DOHH2 (cell line): Measurements from ENCODE around the gene CDS1.
"Not testable (repeated sequence)": the region's sequence is repeated elsewhere in the genome, so short reads cannot be mapped to it uniquely, and the experiment has no call there.

ENCODE experiments used
- H3F3A ChIP-seq: fragments of 200-600 bp; sonication (generic), shearing (Covaris generic); 2 replicates; pipeline ENCODE4 v1.6.0; 2016; ENCODE audit warnings: antibody characterized with exemption, mild to moderate bottlenecking; ENCODE audit not compliant: control insufficient read depth, insufficient read depth
- H3K27ac ChIP-seq: fragments of 200-600 bp; sonication (generic); 2 replicates; pipeline ENCODE4 v1.5.1; 2014; ENCODE audit warnings: low read depth, mild to moderate bottlenecking, low read length, moderate library complexity
- H3K27me3 ChIP-seq: fragments of 200-600 bp; sonication (generic); 2 replicates; pipeline ENCODE4 v1.6.1; 2014; ENCODE audit warnings: mild to moderate bottlenecking, low read length, mixed read lengths; ENCODE audit not compliant: control insufficient read depth
- H3K36me3 ChIP-seq: fragments of 200-600 bp; sonication (generic); 2 replicates; pipeline ENCODE4 v1.6.1; 2014; ENCODE audit warnings: mild to moderate bottlenecking, low read length, moderate library complexity, mixed read lengths; ENCODE audit not compliant: control insufficient read depth
- H3K4me1 ChIP-seq: fragments of 200-600 bp; sonication (generic); 2 replicates; pipeline ENCODE4 v1.6.1; 2014; ENCODE audit warnings: mild to moderate bottlenecking, low read length, mixed read lengths; ENCODE audit not compliant: control insufficient read depth
- H3K4me2 ChIP-seq: fragments of 200-600 bp; sonication (generic); 2 replicates; pipeline ENCODE4 v1.6.0; 2014; ENCODE audit warnings: mild to moderate bottlenecking, low read length, moderate library complexity
- H3K4me3 ChIP-seq: fragments of 200-600 bp; sonication (generic); 2 replicates; pipeline ENCODE4 v1.5.1; 2014; ENCODE audit warnings: mild to moderate bottlenecking, low read length, mixed read lengths
- H3K79me2 ChIP-seq: fragments of 200-600 bp; sonication (generic); 2 replicates; pipeline ENCODE4 v1.6.1; 2014; ENCODE audit warnings: mild to moderate bottlenecking, low read length, mixed read lengths; ENCODE audit not compliant: control insufficient read depth
- H3K9me2 ChIP-seq: fragments of 200-600 bp; sonication (generic); replicated peaks from 2 replicates; pipeline ENCODE4 v1.6.1; 2014; ENCODE audit warnings: mild to moderate bottlenecking, low read length, mixed read lengths; ENCODE audit not compliant: control insufficient read depth
- H3K9me3 ChIP-seq: fragments of 200-600 bp; sonication (generic); 2 replicates; pipeline ENCODE4 v1.6.1; 2014; ENCODE audit warnings: antibody characterized with exemption, low read length, mixed read lengths; ENCODE audit not compliant: control insufficient read depth, insufficient read depth
- H4K20me1 ChIP-seq: fragments of 200-600 bp; sonication (generic); 2 replicates; pipeline ENCODE4 v1.6.0; 2014; ENCODE audit warnings: low read depth, mild to moderate bottlenecking, antibody characterized with exemption, low read length, moderate library complexity; ENCODE audit not compliant: control insufficient read depth, insufficient read depth
- EZH2phosphoT487 ChIP-seq: fragments of 200-600 bp; sonication (generic); IDR thresholded peaks from 2 replicates; pipeline ENCODE4 v1.6.1; 2017; ENCODE audit warnings: borderline replicate concordance, mild to moderate bottlenecking, antibody characterized with exemption, low read length, moderate library complexity, mixed read lengths
- TF ChIP-seq, protein P1 (sequence below): fragments of 200-600 bp; sonication (generic); IDR thresholded peaks from one replicate; pipeline ENCODE4 v1.5.1; 2014; ENCODE audit warnings: antibody characterized with exemption, mild to moderate bottlenecking, low read depth, low read length; ENCODE audit not compliant: poor library complexity, severe bottlenecking

CDS1 gene

DNA sequence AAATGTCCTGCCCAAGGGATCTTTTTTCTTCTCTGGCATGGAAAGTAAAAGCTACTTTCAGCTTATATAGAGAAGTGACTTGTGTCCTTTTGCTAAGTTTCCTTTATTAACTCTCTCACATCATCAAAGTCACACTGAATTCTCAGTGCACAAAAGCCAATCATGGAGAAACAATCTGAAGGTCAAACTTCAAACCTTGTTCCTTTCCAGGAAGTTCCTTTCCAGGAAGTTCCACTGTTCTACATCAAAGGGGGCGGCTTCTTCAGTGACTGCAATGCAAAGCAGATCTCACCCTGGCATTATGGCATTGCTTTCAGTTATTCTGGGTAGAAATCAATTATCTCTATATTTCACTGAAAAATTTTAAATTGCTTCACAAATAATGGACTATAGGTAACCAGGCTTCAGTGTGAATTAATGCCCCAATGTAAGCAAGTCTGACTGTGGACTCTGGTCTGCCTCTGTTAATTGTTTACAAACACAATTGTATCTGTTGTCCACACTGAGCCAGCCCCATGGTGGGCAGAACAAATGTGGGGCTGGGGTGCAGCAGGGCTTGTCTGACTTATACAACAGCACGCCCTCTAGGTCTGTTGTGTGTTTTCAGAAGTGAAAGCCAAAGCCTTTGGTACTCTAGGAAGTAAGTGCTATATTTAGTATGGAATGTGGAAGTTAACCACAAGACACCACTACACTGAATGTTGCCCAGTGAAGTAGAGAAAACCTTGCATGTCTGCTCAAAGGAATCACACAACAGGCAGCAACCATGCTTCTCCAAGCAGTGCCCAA is 98.8 kb downstream of the CDS1 start:
- H3K9me2 ChIP-seq: no peaks in the 10 kb centered on the region
- TF ChIP-seq EZH2phosphoT487: no peak
- TF ChIP-seq, protein P1, sequence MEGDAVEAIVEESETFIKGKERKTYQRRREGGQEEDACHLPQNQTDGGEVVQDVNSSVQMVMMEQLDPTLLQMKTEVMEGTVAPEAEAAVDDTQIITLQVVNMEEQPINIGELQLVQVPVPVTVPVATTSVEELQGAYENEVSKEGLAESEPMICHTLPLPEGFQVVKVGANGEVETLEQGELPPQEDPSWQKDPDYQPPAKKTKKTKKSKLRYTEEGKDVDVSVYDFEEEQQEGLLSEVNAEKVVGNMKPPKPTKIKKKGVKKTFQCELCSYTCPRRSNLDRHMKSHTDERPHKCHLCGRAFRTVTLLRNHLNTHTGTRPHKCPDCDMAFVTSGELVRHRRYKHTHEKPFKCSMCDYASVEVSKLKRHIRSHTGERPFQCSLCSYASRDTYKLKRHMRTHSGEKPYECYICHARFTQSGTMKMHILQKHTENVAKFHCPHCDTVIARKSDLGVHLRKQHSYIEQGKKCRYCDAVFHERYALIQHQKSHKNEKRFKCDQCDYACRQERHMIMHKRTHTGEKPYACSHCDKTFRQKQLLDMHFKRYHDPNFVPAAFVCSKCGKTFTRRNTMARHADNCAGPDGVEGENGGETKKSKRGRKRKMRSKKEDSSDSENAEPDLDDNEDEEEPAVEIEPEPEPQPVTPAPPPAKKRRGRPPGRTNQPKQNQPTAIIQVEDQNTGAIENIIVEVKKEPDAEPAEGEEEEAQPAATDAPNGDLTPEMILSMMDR: no peak
- H3K27ac ChIP-seq: no peak overlapping the region
- H3K79me2 ChIP-seq: no peaks in the 10 kb centered on the region
- H3F3A ChIP-seq: no peaks in the 10 kb centered on the region
- H3K4me1 ChIP-seq: no peaks in the 10 kb centered on the region
- no peaks in the 10 kb centered on the region for H4K20me1 ChIP-seq
- H3K9me3 ChIP-seq: no peaks in the 10 kb centered on the region
- no peak overlapping the region for H3K4me2 ChIP-seq
- H3K36me3 ChIP-seq: no peaks in the 10 kb centered on the region
- no peaks in the 10 kb centered on the region for H3K27me3 ChIP-seq
- no peak overlapping the region for H3K4me3 ChIP-seq

DNA sequence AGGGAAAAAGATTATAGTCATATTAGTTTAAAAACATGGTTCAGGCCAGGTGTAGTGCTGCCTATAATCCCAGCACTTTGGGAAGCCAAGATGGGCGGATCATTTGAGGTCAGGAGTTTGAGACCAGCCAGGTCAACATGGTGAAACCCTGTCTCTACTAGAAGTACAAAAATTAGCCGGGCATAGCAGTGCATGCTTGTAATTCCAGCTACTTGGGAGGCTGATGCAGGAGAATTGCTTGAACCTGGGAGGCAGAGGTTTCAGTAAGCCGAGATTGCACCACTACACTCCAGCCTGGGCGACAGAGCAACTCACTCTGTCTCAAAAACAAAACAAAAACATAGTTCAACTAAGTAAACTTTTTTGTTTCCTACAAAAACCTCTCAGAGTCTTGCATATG is 99.7 kb downstream of the CDS1 start:
- not testable (repeated sequence) for H3K9me3 ChIP-seq, H3K27ac ChIP-seq, H3K79me2 ChIP-seq, H3K36me3 ChIP-seq, H3F3A ChIP-seq, H3K4me2 ChIP-seq, H3K27me3 ChIP-seq, H4K20me1 ChIP-seq, H3K4me1 ChIP-seq, H3K4me3 ChIP-seq, H3K9me2 ChIP-seq

DNA sequence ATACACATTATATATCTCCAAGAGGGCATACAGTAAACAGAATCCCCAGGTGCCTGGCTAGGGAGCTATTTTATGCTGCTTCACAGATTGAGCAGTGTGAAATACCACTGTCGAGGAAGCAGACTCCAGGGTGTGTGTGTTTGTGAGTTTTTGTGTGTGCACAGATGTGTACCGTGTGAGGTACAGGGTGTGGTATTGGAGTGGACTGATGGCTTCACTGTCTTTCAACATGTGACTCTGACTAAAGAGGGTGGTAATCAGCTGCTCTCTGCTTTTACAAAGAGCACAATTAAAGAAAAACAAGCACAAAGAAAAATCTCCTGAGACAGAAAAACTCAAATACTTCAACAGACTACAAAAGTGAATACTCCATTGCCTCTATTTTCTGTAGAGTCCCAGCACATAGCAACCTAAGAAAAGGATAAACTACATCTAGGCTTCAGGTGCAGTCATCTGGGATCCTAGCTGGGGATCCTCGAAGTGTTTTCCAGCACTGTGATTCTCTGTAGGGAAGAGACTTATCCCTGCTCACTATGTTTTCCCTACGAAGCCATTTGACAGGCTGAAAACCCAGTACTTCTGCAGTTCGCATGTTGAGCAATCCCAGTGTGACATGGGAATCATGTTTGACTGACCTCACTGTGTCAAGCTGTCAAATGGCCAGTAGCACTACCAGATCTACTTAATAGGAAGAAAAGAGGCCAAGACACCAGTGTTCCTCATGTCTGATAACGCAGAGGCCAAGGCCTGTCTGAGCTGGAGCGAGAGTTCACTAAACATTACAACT is 100.3 kb downstream of the CDS1 start:
- Histone ChIP-seq H3K4me2 (no peak overlapping the region), H3K36me3 (no peaks in the 10 kb centered on the region), H3K4me3 (no peak overlapping the region), H3F3A (no peaks in the 10 kb centered on the region), H3K9me2 (no peaks in the 10 kb centered on the region), H3K27ac (no peak overlapping the region), H3K27me3 (no peaks in the 10 kb centered on the region), H3K9me3 (no peaks in the 10 kb centered on the region), H3K79me2 (no peaks in the 10 kb centered on the region), H3K4me1 (no peaks in the 10 kb centered on the region), H4K20me1 (no peaks in the 10 kb centered on the region)
- TF ChIP-seq EZH2phosphoT487: no peak
- TF ChIP-seq, protein P1: no peak

DNA sequence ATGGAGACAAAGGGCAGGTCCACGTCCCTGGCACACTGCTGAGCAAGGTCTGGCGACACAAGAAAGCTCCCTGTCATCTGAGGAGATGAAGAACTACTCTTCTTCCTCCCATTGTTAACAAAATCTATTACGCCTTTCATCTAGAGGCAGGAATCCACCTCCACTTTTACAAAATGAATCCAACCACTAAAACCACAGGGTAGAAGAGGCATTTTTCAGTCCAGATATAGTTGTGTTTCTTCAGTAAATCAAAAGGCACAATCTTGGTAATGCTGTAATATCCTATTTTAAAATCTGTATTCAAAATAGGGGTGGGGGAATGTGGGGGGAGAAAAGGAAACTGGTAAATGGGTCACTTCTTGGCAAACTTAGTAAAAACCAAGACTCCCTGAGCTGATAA is 101.4 kb downstream of the CDS1 start:
- no peaks in the 10 kb centered on the region for H3K4me1 ChIP-seq
- H3K4me2 ChIP-seq: no peak overlapping the region
- no peaks in the 10 kb centered on the region for H3K9me2 ChIP-seq

More for the DNA sequence above, 101.4 kb downstream of the CDS1 start:
- H3K79me2 ChIP-seq: no peaks in the 10 kb centered on the region
- no peaks in the 10 kb centered on the region for H3K36me3 ChIP-seq
- H4K20me1 ChIP-seq: no peaks in the 10 kb centered on the region
- TF ChIP-seq, protein P1: no peak
- no peak for TF ChIP-seq EZH2phosphoT487
- no peaks in the 10 kb centered on the region for H3K27me3 ChIP-seq
- H3K27ac ChIP-seq: no peak overlapping the region
- no peak overlapping the region for H3K4me3 ChIP-seq
- no peaks in the 10 kb centered on the region for H3K9me3 ChIP-seq
- H3F3A ChIP-seq: no peaks in the 10 kb centered on the region
